Gastroesophageal sphincter (tissue), 3 donors: ENCODE measurements around the gene CHFR.

ENCODE experiments used
- CTCF ChIP-seq, 4 experiments: fragments of 200-600 bp in 2 of 4; fragments of 450-650 bp in 2 of 4; sonication (generic) in 1 of 4; IDR thresholded peaks; one replicate each; pipeline ENCODE4 v1.5.1; 2017 to 2019; ENCODE audit warnings: antibody characterized with exemption in 4 of 4, mild to moderate bottlenecking in 2 of 4, moderate library complexity in 2 of 4
- EP300 ChIP-seq: sonication (generic); formaldehyde crosslinking; IDR thresholded peaks from one replicate; pipeline ENCODE4 v1.6.1; 2017; ENCODE audit warnings: antibody characterized with exemption, mild to moderate bottlenecking
- POLR2A ChIP-seq, 2 donors: fragments of 450-650 bp; IDR thresholded peaks; one replicate each; pipeline ENCODE4 v1.6.1; 2017; ENCODE audit warnings: antibody characterized with exemption in 2 of 2, mild to moderate bottlenecking in 2 of 2, moderate library complexity in 1 of 2

- no peak for TF ChIP-seq EP300
- no peak for TF ChIP-seq POLR2A (IDR thresholded peaks at IDR 0.05)
- TF ChIP-seq CTCF (IDR thresholded peaks at IDR 0.05), result no peak
Observed at GRCh38 chr12:132788375-132789098, 98.9 kb downstream of the CHFR start.
